H1 (cell line): Measurements from ENCODE around the gene SENP2. TPM values are rescaled to one million over a fixed set of nuclear protein-coding genes. Genes with fewer than 3 reads are reported as not detected.

Source experiments
- CBX5 ChIP-seq: fragments of 300-800, 300-1000 bp; sonication (generic); IDR thresholded peaks from 2 replicates; pipeline ENCODE4 v1.7.1; 2016; ENCODE audit warnings: antibody characterized with exemption, low read length, low read depth
- CBX8 ChIP-seq: fragments of 300-800, 300-1000 bp; sonication (generic); IDR thresholded peaks from 2 replicates; pipeline ENCODE4 v1.7.1; 2016; ENCODE audit warnings: low read depth, low read length, borderline replicate concordance
- CTBP2 ChIP-seq: IDR thresholded peaks from 2 replicates; pipeline ENCODE4 v1.7.0; 2011; ENCODE audit warnings: borderline replicate concordance, mild to moderate bottlenecking, moderate library complexity, mixed read lengths, low read length; ENCODE audit not compliant: insufficient read depth, insufficient read length
- EP300 ChIP-seq, 2 experiments: IDR thresholded peaks; 1 replicate in 1 of 2; 2 replicates in 1 of 2; pipeline ENCODE4 v1.6.1; 2011 to 2012; ENCODE audit warnings: low read depth in 2 of 2, low read length in 2 of 2, mild to moderate bottlenecking in 2 of 2, borderline replicate concordance in 1 of 2, inconsistent platforms in 1 of 2, moderate library complexity in 1 of 2
- FOSL1 ChIP-seq: IDR thresholded peaks from 2 replicates; pipeline ENCODE4 v1.6.1; 2011; ENCODE audit warnings: mild to moderate bottlenecking, low read depth, low read length, moderate library complexity; ENCODE audit not compliant: insufficient read depth
- GTF2F1 ChIP-seq: IDR thresholded peaks from 2 replicates; pipeline ENCODE4 v1.6.1; 2012; ENCODE audit warnings: low read depth, low read length, improper control_type of control experiment, borderline replicate concordance
- HDAC2 ChIP-seq, 2 experiments: fragments of 300-600 bp in 1 of 2; sonication (generic) in 1 of 2; IDR thresholded peaks; 2 replicates each; pipeline ENCODE4 v1.6.1; 2011 to 2012; ENCODE audit warnings: low read depth in 2 of 2, low read length in 2 of 2, mild to moderate bottlenecking in 2 of 2, moderate library complexity in 2 of 2, borderline replicate concordance in 1 of 2, inconsistent platforms in 1 of 2
- HDAC6 ChIP-seq: IDR thresholded peaks from one replicate; pipeline ENCODE4 v1.7.1; 2012; ENCODE audit warnings: low read depth, mild to moderate bottlenecking, inconsistent platforms, low read length, moderate library complexity
- KDM1A ChIP-seq: fragments of 200-600, 300-600 bp; sonication (generic); IDR thresholded peaks from 2 replicates; pipeline ENCODE4 v1.7.1; 2016; ENCODE audit warnings: mild to moderate bottlenecking, low read length, borderline replicate concordance
- KDM5A ChIP-seq: fragments of 200-600 bp; IDR thresholded peaks from 2 replicates; pipeline ENCODE4 v1.7.1; 2012; ENCODE audit warnings: mild to moderate bottlenecking, low read length, inconsistent platforms, mixed read lengths
- MAX ChIP-seq: IDR thresholded peaks from 2 replicates; pipeline ENCODE4 v1.6.1; 2012; ENCODE audit warnings: inconsistent platforms
- PHF8 ChIP-seq: fragments of 200-600 bp; sonication (generic); conservative IDR thresholded peaks from 2 replicates; pipeline ENCODE4 v1.7.1; 2012; ENCODE audit warnings: low read depth, mild to moderate bottlenecking, inconsistent platforms, low read length, moderate library complexity
- POLR2AphosphoS5 ChIP-seq: IDR thresholded peaks from 2 replicates; pipeline ENCODE4 v1.6.1; 2011; ENCODE audit warnings: low read depth, low read length
- RFX5 ChIP-seq: IDR thresholded peaks from 2 replicates; pipeline ENCODE4 v1.6.1; 2011; ENCODE audit warnings: low read depth, low read length, improper control_type of control experiment, borderline replicate concordance
- RXRA ChIP-seq: IDR thresholded peaks from 2 replicates; pipeline ENCODE4 v1.6.1; 2011; ENCODE audit warnings: low read depth, mild to moderate bottlenecking, low read length, moderate library complexity; ENCODE audit not compliant: insufficient read depth
- SIRT6 ChIP-seq: IDR thresholded peaks from one replicate; pipeline ENCODE4 v1.7.1; 2012; ENCODE audit warnings: low read length, inconsistent platforms
- SP1 ChIP-seq: IDR thresholded peaks from 2 replicates; pipeline ENCODE4 v1.6.1; 2011; ENCODE audit warnings: low read depth, low read length
- SP4 ChIP-seq: IDR thresholded peaks from 2 replicates; pipeline ENCODE4 v1.6.1; 2012; ENCODE audit warnings: low read length, inconsistent platforms
- TCF12 ChIP-seq: IDR thresholded peaks from 2 replicates; pipeline ENCODE4 v1.6.1; 2011; ENCODE audit warnings: low read depth, mild to moderate bottlenecking, low read length
- YY1 ChIP-seq: IDR thresholded peaks from 2 replicates; pipeline ENCODE4 v1.6.1; 2011; ENCODE audit warnings: low read depth, mild to moderate bottlenecking, low read length
- polyA plus RNA-seq, 7 experiments: library from polyadenylated mRNA; depleted of rRNA in 3 of 7; stranded (reverse) in 5 of 7; unstranded in 2 of 7; fragments of >200 nt in 5 of 7; fragments of 200-250 nt in 2 of 7; gene quantifications; 1 replicate in 5 of 7; 2 replicates in 1 of 7; 4 replicates in 1 of 7; pipeline versions ENCODE4 v1.2.1 to v1.2.3, GENCODE V29; 2011 to 2013; ENCODE audit warnings: missing spikeins in 2 of 7, mixed read lengths in 2 of 7
- total RNA-seq: library from RNA; stranded (reverse); fragmentation: NEBNext Ultra II Directional; extraction: Animal tissue kit (Norgen Biotek cat#: 25700); gene quantifications from 2 replicates; pipeline ENCODE4 v1.2.1, GENCODE V29; 2021
- TF ChIP-seq, protein P1 (sequence below): IDR thresholded peaks from 2 replicates; pipeline ENCODE4 v1.6.1; 2011; ENCODE audit warnings: low read length, improper control_type of control experiment

Gene SENP2
- total and polyA plus RNA-seq, 2 of the 8 experiments (the other 6 are each of a cell fraction or from before 2014, with no cell fraction given), result 25.2 to 69.3 TPM

- TF ChIP-seq FOSL1, result no peak
- TF ChIP-seq PHF8, result peak; percentile 71
- TF ChIP-seq RXRA, result no peak
- no peak for TF ChIP-seq CBX5
- TF ChIP-seq POLR2AphosphoS5, result peak; percentile 86
- TF ChIP-seq SP4, result no peak
- no peak for TF ChIP-seq TCF12
- no peak for TF ChIP-seq SIRT6
- TF ChIP-seq KDM5A, result peak; percentile 84
- no peak for TF ChIP-seq CTBP2
- TF ChIP-seq HDAC2 (IDR thresholded peaks at IDR 0.05; ENCODE audit: borderline replicate concordance in 1 of 2, low read depth in 2 of 2, low read length in 2 of 2), result peak in 1 of 2 experiments; percentile 73; a peak in 1 of 4 replicates
- TF ChIP-seq RFX5, result peak; percentile 88
- TF ChIP-seq KDM1A, result no peak
- TF ChIP-seq MAX, result peak; percentile 53; the same call in 1 of the 2 replicates
- no peak for TF ChIP-seq EP300 (IDR thresholded peaks at IDR 0.05; ENCODE audit: borderline replicate concordance in 1 of 2, low read depth in 2 of 2, low read length in 2 of 2)
- TF ChIP-seq, protein P1, sequence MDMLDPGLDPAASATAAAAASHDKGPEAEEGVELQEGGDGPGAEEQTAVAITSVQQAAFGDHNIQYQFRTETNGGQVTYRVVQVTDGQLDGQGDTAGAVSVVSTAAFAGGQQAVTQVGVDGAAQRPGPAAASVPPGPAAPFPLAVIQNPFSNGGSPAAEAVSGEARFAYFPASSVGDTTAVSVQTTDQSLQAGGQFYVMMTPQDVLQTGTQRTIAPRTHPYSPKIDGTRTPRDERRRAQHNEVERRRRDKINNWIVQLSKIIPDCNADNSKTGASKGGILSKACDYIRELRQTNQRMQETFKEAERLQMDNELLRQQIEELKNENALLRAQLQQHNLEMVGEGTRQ, result no peak
- 0 out of 2 replicates have a peak, but pooled peaks have one; percentile 65 for TF ChIP-seq SP1
- TF ChIP-seq YY1, result no peak
- TF ChIP-seq GTF2F1, result no peak
- no peak for TF ChIP-seq HDAC6
- TF ChIP-seq CBX8, result no peak
These were observed at the start of gene SENP2 (continued) for GRCh38 chr3:185585859-185586685.
